ENCODE data around the gene TOPAZ1.

Gene TOPAZ1

GRCh38 chr3:44248152-44248551, 6.5 kb downstream of the TOPAZ1 start:
- no peak for DNase-seq

- no peak for DNase-seq
Observed at GRCh38 chr3:44252332-44252959, 10.8 kb downstream of the TOPAZ1 start.

GRCh38 chr3:44259404-44259803, 17.7 kb downstream of the TOPAZ1 start:
- DNase-seq = no peak

- no peak for DNase-seq
Observed at GRCh38 chr3:44264146-44264545, 22.5 kb downstream of the TOPAZ1 start.

- no peak for DNase-seq
Observed at GRCh38 chr3:44265815-44266214, 24.1 kb downstream of the TOPAZ1 start.

- DNase-seq = no peak
Observed at GRCh38 chr3:44272191-44272590, 30.5 kb downstream of the TOPAZ1 start.

GRCh38 chr3:44277925-44278324, 36.2 kb downstream of the TOPAZ1 start:
- no peak for DNase-seq

- no peak for DNase-seq
Observed at GRCh38 chr3:44280077-44280476, 38.4 kb downstream of the TOPAZ1 start.

GRCh38 chr3:44280631-44281030, 38.9 kb downstream of the TOPAZ1 start:
- DNase-seq = no peak

- DNase-seq = no peak
Observed at GRCh38 chr3:44284949-44285348, 43.3 kb downstream of the TOPAZ1 start.

- no peak for DNase-seq
Observed at GRCh38 chr3:44289882-44290462, 48.3 kb downstream of the TOPAZ1 start.

- DNase-seq = no peak
Observed at GRCh38 chr3:44292276-44292675, 50.6 kb downstream of the TOPAZ1 start.

GRCh38 chr3:44292947-44293346, 51.3 kb downstream of the TOPAZ1 start:
- no peak for DNase-seq

- no peak for DNase-seq
Observed at GRCh38 chr3:44297255-44297654, 55.6 kb downstream of the TOPAZ1 start.

GRCh38 chr3:44301746-44302145, 60.1 kb downstream of the TOPAZ1 start:
- no peak for DNase-seq

- DNase-seq = no peak
Observed at GRCh38 chr3:44309500-44309899, 67.8 kb downstream of the TOPAZ1 start.

GRCh38 chr3:44318891-44319311, 77.2 kb downstream of the TOPAZ1 start:
- DNase-seq = no peak

- no peak for DNase-seq
Observed at GRCh38 chr3:44321335-44321734, 79.6 kb downstream of the TOPAZ1 start.

GRCh38 chr3:44323341-44323955, 81.8 kb downstream of the TOPAZ1 start:
- DNase-seq = peak; percentile 57

- DNase-seq = no peak
Observed at GRCh38 chr3:44324584-44324983, 82.9 kb downstream of the TOPAZ1 start.

GRCh38 chr3:44326019-44326418, 84.3 kb downstream of the TOPAZ1 start:
- no peak for DNase-seq

- DNase-seq = no peak
Observed at GRCh38 chr3:44326515-44326914, 84.8 kb downstream of the TOPAZ1 start.

GRCh38 chr3:44329946-44330345, 88.3 kb downstream of the TOPAZ1 start:
- DNase-seq = no peak

- DNase-seq = no peak
Observed at GRCh38 chr3:44330444-44330843, 88.8 kb downstream of the TOPAZ1 start.

- no peak for DNase-seq
Observed at GRCh38 chr3:44334326-44334725, 92.6 kb downstream of the TOPAZ1 start.

Data from right hindlimb (tissue), 1 donor.